ENCODE measurements around the gene PCDHAC1.
"Not testable (repeated sequence)": the region's sequence is repeated elsewhere in the genome, so short reads cannot be mapped to it uniquely, and the experiment has no call there.

Gene PCDHAC1, protein sequence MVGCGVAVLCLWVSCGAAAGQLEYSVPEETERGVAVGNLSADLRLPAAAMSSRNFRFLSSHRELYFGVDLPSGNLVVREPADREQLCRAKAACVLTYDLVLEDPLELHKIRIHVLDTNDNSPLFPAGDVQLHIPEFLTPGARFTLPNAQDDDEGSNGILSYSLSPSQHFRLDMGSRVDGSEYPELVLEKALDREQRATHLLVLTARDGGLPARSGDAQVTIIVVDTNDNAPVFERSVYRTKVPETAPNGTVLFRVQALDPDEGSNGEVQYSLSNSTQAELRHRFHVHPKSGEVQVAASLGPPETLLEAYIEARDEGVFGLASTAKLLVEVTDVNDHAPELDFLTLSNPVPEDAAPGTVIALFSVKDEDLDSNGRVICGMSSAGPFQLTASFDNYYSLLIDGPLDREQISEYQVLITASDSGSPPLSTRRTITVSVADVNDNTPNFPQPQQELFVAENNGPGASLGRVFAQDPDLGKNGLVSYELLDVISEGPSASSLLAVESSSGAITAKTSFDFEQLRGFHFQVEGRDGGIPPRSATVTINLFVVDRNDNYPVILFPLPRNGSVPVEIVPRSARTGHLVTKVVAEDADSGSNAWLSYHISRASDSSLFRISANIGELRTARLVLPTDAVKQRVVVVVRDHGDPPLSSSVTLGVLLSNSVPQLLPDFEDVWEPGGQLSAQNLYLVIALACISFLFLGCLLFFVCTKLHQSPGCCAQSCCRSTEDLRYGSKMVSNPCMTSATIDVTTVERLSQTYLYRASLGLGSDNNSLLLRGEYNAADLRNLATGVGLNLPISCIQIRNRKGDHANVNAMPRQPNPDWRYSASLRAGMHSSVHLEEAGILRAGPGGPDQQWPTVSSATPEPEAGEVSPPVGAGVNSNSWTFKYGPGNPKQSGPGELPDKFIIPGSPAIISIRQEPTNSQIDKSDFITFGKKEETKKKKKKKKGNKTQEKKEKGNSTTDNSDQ

DNA sequence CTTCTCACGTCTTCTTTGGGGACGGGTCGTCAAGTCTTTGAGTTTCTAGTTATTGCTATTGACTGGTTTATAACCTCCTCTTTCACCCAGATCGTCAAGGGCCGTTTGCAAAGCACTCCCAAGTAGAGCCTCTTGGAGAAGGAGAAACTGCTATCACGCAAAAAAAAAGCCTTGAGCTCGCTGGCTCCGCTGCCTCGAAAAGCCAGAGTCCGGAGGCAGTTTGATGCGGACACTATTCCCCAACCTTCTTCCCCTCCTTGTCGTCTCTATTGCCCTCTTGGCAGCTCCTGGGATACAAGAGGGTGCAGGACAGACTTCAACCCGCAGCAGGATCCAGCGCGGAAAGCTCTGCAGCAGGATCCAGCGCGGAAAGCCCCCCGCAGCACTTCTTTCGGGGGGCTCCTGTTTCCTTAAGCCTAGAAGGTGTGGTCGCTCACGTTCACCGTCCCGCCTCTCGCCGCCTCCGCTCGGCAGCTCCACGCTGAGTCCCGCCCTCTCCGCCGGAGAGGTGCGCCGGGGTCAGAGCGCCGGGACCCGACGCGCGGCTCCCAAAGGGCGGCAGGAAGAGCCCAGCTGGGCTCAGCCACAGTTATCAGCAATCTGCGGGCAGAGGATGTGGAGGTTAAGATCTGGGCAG lies at the start of gene PCDHAC1:
Gene PCDHAC1, plus strand, starts transcription at position 494 of the 637 bp plus-strand sequence. CDS start 594 bp downstream, outside the sequence.
- no peak for DNase-seq (ENCODE audit: low spot score)

- not testable (repeated sequence) for DNase-seq (ENCODE audit: low spot score)
Measured at GRCh38 chr5:140876541-140877261, 49.4 kb upstream of the PCDHAC1 start.

DNA sequence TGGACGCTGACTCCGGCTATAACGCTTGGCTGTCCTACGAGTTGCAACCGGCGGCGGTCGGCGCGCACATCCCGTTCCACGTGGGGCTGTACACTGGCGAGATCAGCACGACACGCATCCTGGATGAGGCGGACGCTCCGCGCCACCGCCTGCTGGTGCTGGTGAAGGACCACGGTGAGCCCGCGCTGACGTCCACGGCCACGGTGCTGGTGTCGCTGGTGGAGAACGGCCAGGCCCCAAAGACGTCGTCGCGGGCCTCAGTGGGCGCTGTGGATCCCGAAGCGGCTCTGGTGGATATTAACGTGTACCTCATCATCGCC lies 48.9 kb upstream of the PCDHAC1 start:
- no peak for DNase-seq (ENCODE audit: low spot score)

DNA sequence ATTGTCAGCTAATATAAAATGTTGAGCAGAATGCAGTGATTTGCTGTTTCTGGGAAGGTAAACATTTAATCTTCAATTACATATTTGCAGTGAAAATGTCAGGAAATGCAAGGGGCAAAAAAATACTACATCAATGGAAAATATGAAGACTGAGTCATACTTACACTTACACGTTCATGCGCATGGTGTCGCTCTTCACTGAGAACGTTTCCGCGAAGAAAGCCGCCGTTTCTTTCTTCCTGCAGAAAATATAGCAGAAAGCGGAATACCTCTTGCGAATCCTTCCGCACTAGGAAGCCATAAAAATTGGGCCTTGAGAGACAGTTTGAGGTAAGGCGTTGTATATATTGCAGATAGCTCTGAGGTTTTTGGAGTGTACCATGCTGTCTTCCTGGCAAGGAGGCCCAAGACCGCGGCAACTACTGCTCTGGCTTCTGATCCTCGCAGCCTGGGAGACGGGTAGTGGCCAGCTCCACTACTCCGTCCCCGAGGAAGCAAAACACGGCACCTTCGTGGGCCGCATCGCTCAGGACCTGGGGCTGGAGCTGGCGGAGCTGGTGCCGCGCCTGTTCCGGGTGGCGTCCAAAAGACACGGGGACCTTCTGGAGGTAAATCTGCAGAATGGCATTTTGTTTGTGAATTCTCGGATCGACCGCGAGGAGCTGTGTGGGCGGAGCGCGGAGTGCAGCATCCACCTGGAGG lies 44.1 kb upstream of the PCDHAC1 start, which contains the start of gene PCDHA13:
Gene PCDHA13, plus strand, starts transcription at position 236 of the 702 bp plus-strand sequence. Its CDS starts 145 bp downstream, at position 381.
- DNase-seq (ENCODE audit: low spot score), result no peak

GRCh38 chr5:140882591-140882899 lies 43.6 kb upstream of the PCDHAC1 start:
- no peak for DNase-seq (ENCODE audit: low spot score)

- no peak for DNase-seq (ENCODE audit: low spot score)
Measured at GRCh38 chr5:140883373-140883772, 42.7 kb upstream of the PCDHAC1 start.

DNA sequence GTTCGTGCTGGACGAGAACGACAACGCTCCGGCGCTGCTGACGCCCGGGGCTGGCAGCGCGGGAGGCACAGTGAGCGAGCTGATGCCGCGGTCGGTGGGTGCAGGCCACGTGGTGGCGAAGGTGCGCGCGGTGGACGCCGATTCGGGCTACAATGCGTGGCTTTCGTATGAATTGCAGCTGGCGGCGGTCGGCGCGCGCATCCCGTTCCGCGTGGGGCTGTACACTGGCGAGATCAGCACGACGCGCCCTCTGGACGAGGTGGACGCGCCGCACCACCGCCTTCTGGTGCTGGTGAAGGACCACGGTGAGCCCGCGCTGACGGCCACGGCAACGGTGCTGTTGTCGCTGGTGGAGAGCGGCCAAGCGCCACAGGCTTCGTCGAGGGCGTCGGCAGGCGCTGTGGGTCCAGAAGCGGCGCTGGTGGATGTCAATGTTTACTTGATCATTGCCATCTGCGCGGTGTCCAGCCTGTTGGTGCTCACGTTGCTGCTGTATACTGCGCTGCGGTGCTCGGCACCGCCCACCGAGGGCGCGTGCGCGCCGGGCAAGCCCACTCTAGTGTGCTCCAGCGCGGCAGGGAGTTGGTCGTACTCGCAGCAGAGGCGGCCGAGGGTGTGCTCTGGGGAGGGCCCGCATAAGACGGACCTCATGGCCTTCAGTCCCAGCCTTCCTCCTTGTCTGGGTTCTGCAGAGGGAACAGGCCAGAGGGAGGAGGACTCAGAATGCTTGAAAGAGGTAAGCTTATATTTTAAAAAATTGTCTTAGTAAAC lies 42.0 kb upstream of the PCDHAC1 start:
- DNase-seq (ENCODE audit: low spot score), result no peak

- no peak for DNase-seq (ENCODE audit: low spot score)
Measured at GRCh38 chr5:140916325-140916724, 9.8 kb upstream of the PCDHAC1 start.

GRCh38 chr5:140923601-140924000 lies 2.5 kb upstream of the PCDHAC1 start:
- no peak for DNase-seq (ENCODE audit: low spot score)

GRCh38 chr5:140926443-140927227 lies 536 bp downstream of the PCDHAC1 start:
- no peak for DNase-seq (ENCODE audit: low spot score)

- DNase-seq (ENCODE audit: low spot score), result no peak
Measured at GRCh38 chr5:140927228-140927573, 1.1 kb downstream of the PCDHAC1 start.

- DNase-seq (ENCODE audit: low spot score), result no peak
Measured at GRCh38 chr5:140934964-140935606, 9.0 kb downstream of the PCDHAC1 start.

DNA sequence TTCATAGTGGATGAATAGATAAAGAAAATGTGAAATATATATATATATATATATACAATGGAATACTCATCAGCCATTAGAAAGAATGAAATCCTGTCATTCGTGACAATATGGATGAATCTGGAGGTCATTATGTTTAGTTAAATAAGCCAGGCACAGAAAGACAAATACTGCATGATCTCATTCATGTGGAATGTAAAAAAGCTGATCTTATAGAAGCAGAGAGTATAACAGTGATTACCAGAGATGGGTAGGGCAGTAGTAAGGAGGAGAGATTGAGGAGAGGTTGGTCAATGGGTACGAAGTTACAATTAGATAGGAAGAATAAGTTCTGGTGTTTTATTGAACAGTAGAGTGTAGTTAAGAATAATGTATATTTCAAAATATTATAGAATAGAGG lies 20.5 kb downstream of the PCDHAC1 start:
- no peak for DNase-seq (ENCODE audit: low spot score)

DNA sequence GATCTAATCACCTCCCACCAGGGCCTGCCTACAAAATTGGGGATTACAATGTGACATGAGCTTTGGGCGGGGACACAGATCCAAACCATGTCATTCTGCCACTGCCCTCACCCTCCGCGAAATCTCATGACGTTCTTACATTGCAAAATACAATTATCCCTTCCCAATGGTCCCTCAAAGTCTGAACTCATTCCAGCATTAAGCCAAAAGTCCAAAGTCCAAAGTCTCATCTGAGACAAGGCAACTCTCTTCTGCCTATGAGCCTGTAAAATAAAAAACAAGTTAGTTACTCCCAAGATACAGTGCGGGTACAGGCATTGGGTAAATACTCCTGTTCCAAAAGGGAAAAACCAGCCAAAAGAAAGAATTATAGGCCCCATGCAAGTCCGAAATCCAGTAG lies 25.5 kb downstream of the PCDHAC1 start:
- DNase-seq (ENCODE audit: low spot score), result no peak

DNA sequence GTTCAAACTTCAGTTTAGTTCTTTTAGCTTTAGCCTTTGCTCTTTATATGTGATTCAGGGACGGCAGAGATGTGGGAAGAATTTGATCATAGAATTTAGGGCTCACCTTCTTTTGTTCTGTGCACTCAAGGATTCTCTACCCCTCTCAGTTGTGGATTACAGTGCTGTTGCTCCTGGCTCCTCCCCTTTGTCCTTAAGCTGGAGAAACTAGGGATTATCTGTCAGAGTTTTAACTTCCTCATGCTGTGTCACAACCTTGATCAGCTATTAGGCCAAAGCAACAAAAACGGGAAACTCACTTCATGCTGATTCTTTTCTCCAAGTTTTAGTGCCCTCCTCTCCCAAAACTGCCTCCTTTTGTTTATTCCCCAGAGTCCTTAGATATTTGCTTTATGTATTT lies 27.1 kb downstream of the PCDHAC1 start:
- DNase-seq (ENCODE audit: low spot score), result no peak

DNA sequence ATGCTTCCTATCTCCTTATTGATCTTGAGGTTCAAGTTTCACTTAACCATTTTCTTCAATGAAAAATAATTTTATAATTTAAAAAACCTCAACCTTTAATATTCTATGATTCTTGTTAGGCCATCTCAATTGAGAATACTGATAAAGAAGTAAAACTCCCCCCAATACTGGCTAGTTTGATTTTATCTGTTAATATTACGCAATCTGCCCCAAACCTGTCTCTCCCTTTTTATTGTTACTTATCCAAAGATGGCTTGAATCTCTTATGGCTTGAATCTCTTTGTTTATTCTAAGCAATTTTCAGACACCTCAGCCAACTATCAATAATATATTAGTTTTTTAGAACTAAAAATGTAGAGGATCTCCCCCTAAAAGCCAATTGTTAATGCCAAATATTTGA lies 36.1 kb downstream of the PCDHAC1 start:
- no peak for DNase-seq (ENCODE audit: low spot score)

DNA sequence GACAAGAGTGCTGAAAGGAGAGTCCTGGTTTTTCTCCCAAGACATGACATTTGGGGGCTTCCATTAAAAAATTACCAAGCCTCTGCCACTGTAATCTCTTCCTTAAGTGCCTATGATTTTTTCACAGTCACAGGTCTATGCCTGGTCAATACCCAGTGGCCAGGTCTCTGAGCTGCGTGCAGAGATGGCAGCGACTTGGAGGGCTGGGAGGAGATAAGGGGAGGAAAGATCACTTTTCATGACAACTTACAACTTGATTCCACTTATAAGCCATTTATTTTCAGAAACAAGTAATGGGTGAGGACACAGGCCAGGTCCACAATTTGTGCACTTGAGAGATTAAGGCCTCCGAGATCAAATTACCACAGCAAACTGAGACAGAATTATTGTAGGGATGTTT lies 38.3 kb downstream of the PCDHAC1 start:
- no peak for DNase-seq (ENCODE audit: low spot score)

DNA sequence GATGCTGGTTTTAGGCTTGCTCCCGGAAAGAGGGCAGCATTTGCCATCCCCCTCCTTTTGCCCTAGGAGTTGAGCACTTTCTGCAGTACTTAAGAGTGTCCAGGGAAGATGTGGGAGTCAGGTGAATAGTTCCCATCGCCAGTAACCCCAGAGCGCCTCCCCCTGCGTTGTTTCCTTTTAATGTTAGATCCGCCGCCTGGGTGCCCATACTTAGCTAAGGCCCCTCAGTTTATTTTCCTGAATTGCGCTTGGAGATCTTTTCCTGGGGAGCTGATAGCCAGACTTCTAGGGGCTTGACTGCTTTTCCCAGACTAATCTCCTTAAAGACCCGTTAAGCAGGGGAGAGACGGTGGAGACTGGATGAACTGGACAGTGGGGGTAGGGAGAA lies 39.8 kb downstream of the PCDHAC1 start:
- DNase-seq (ENCODE audit: low spot score), result no peak
